Measurements from ENCODE around the gene MACROD2.

MACROD2 gene

DNA sequence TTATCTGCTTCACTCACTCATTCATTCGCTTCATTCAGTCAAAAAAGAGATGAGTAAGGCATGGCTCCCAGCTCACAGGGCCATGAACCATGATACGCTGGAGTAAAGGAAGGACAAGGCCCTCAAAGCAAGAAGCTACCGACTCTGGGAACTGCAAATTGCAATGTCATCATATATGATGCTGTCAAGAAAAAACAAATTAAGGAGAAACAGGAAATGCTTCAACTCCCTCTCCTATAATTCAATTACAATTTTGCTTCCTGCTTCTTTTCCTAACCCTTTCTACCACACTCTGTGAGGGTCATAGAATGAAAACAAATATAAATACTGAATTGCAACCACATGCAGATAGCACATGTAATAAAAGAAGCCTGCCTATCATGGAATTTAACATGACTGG is 1067.8 kb downstream of the MACROD2 start:
- in situ Hi-C loops (cut with HindIII; ENCODE audit: low pct_ligation_motif_present, low pct_unique_long_range_greater_than_20kb, low sequenced_read_pairs) = no loop called here

DNA sequence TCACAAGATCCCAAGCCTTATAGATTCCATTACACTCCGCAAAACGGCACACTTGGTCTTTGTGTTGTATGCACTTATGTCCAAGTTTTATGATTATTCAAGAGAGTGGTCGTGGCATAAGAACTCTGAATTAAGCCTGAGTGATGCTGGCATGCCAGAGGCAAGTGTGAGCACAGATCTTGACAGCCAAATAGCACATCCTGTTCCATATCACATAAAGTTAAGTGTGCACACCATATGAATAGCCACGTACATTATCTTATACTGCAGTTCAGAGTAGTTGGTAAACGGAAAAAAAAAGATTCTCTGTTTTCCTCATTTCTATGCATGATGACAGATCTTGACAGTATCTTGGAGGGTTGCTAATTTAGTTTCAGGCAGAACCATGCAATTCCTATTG is 1069.4 kb downstream of the MACROD2 start:
- no peak for DNase-seq
- in situ Hi-C loops (cut with HindIII; ENCODE audit: low pct_ligation_motif_present, low pct_unique_long_range_greater_than_20kb, low sequenced_read_pairs) = no loop called here

More for the DNA sequence above, 1067.8 kb downstream of the MACROD2 start:
- no peak for DNase-seq

DNA sequence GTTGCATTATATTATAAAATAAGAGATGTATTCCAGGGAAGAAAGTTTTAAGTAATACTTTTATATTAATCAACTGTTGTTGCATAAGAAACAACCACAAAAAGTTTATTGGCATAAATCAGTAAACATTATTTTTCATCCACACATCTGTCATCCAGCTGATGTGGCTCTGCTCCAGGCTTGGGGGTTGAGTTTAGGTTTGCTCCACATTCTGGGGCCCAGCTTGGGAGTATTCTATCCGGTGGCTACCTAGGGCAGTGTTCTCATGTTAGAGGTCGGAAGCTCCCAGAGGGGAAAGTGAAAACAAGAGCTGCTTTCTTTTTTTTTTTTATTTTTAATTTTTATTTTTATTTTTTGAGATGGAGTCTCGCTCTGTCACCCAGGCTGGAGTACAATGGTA is 1070.5 kb downstream of the MACROD2 start:
- no peak for DNase-seq
- in situ Hi-C loops (cut with HindIII; ENCODE audit: low pct_ligation_motif_present, low pct_unique_long_range_greater_than_20kb, low sequenced_read_pairs) = no loop called here

DNA sequence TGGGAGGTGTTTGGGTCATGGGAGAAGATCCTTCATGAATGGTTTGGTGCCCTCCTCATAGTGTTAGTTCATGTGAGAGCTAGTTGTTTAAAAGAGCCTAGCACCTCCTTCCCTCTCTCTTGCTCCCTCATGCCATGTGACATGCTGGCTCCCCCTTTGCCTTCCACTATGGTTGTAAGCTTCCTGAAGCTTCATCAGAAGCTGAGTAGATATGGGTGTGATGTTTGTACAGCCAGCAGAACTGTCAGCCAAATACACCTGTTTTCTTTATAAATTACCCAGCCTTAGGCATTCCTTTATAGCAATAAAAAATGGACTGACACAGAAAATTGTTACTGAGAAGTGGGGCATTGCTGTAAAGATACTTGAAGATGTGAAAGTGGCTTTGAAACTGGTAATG is 1073.2 kb downstream of the MACROD2 start:
- in situ Hi-C loops (cut with HindIII; ENCODE audit: low pct_ligation_motif_present, low pct_unique_long_range_greater_than_20kb, low sequenced_read_pairs) = no loop called here
- DNase-seq = no peak

DNA sequence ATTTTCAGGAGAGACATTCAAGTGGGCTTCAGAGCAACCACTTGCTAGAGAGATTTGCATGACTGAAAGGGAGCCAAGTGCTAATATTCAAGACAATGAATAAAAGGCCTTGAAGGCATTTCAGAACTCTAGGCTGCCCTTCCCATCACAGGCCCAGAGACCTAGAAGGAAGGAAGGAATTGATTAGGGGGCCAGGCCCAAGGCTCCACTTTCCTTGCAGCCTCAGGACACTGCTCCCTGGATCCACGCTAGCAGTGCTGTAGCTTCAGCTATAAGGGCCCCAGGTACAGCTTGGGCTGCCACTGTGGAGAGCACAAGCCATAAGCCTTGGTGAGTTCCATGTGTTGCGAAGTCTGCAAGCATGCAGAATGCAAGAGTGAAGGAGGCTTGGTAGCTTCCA is 1074.0 kb downstream of the MACROD2 start:
- no peak for DNase-seq
- in situ Hi-C loops (cut with HindIII; ENCODE audit: low pct_ligation_motif_present, low pct_unique_long_range_greater_than_20kb, low sequenced_read_pairs) = no loop called here

DNA sequence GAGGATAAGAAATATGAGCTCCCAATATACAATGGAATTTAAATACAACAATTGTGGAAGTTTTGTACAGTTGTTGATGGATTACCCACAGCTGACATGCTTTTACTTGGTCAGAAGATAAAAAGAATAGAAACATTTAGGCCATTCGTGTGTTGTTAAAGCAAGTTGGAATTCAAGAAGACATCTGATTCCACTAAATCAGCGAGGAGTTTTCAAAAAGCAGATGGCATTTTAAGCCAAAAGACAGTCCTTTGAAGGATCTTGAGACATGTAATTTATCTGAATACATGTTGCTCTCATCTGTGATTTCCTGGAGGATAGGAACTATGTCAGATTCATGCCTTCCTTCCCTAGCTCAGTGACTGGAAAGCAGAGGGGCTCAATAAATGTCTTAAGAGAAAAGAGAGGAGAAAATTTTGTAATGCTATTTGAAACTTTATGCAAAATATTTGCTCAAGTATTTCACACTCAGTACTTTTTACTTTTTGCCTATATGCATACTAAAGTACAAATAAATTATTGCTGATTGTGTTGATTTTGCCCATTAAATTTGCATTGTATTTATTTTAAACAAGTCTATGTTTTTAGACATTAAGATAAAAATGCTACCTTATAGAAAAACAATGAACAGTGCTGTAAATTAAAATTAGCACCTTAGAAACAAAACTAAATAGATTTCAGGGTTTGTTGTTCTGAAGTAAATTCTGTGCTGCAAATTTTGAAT is 1075.9 kb downstream of the MACROD2 start:
- DNase-seq = no peak
- in situ Hi-C loops (cut with HindIII; ENCODE audit: low pct_ligation_motif_present, low pct_unique_long_range_greater_than_20kb, low sequenced_read_pairs) = no loop called here

DNA sequence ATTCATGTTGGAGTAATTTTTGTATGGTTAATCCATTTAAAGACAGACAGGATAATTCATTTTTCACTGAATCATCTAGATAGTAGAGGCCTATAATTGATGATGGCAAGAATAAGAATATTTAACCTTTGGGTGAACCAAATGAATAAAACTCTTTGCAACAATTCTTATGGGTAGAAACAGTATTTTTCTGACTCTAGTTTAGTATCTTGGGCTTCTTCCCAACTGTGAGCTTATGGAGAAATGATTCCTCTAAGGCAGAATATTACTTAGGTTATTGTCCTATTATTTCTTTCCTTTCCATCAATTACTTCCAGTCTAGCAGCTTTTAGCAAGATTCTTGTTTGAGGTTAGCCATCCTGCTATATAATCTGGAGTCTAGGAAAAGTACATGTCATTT is 1077.0 kb downstream of the MACROD2 start:
- no peak for DNase-seq
- in situ Hi-C loops (cut with HindIII; ENCODE audit: low pct_ligation_motif_present, low pct_unique_long_range_greater_than_20kb, low sequenced_read_pairs) = no loop called here

DNA sequence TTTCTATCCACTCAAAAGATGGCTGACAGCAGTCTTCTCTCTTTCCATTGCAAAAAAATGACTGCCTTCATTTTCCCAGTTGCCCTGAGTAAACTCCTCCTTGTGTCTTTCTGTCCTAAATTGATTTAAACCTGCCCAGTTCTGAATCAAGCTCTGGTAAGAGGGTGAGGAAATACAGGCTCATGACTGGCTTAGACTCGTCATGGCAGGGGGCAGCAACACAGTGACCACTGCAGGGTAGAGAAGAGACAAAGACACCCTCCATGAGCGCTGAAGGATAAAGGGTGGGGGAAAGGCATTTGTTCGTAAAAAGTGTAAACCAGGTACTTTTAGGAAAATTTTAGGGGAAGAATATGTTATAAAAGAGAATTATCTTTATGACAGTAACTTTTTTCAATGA is 1080.3 kb downstream of the MACROD2 start:
- DNase-seq = no peak
- in situ Hi-C loops (cut with HindIII; ENCODE audit: low pct_ligation_motif_present, low pct_unique_long_range_greater_than_20kb, low sequenced_read_pairs) = no loop called here

DNA sequence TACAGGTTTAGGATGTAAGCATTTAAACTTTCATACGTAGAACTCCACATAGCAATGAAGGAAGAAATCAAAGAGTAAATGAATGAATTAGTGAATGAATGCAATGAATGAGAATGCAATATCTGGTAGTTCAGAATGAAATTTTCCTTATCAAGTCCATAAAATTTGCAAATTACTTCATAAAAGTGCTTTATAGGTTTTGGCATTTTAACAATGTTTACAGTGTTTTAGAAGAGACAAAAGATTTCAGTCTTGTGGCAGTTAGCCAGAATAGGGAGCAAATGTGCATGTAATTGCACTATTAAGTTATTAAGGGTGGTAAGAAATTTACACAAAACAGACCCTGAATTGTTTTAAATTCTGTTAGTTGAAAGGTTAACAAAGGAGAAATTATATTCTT is 1081.5 kb downstream of the MACROD2 start:
- DNase-seq = no peak
- in situ Hi-C loops (cut with HindIII; ENCODE audit: low pct_ligation_motif_present, low pct_unique_long_range_greater_than_20kb, low sequenced_read_pairs) = no loop called here

DNA sequence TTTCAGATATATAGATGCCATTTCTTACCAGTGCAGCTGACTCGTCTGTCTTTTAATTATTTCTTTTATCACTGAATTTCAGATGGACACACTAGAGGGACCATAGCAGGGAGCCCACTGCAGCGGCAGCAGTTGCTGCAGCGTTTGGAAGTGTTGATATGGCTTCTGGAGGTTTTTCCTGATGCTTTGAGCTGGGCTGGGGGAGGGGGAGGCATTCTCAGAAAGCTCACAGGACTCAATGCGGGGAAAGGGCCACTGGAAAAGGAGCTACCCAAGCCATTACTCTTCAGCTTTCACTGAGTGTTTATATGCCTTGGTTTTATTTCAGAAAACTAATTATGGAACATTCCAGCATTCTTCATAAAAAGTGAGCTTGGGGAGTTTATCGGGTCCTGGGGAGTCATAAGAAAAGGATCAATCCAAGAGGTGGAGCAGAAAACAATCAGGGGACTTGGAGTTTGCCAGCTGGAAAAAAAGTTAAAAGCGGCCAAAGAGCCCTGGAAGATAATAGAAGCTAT is 1082.5 kb downstream of the MACROD2 start:
- in situ Hi-C loops (cut with HindIII; ENCODE audit: low pct_ligation_motif_present, low pct_unique_long_range_greater_than_20kb, low sequenced_read_pairs) = no loop called here
- no peak for DNase-seq

DNA sequence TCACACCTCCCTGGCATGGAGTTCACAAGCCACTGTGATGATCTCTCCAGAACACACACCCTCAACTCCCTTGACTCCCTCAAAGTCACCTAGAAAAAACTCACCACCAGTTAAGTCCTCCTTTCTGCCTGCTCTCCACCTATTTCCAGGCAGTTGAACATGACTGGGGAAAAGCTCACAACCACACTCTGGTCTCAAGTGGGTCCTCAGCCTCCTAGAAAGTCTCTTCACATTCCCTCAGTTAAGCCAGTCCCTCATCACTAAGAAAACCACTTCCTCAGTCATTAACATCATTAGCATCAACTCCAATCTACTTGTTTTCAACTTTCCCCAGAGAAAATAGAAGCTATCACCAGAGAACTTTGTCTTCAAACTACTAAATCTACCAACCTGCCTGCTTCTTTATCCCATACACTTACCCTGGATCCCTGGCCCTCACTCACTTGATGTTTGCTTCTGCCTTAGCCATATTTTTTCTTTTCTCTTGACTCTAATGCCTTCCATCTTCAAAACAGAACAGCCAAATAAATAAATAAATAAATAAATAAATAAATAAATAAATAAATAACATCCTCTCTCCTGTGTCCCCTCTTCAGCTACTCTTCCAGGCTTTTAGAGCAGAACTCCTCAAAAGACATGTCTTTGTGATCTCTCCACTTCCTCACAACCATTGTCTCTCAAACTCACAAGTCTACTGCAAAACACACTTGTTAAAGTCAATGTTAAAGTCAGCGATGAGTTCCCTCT is 1084.5 kb downstream of the MACROD2 start:
- DNase-seq = no peak
- in situ Hi-C loops (cut with HindIII; ENCODE audit: low pct_ligation_motif_present, low pct_unique_long_range_greater_than_20kb, low sequenced_read_pairs) = no loop called here

DNA sequence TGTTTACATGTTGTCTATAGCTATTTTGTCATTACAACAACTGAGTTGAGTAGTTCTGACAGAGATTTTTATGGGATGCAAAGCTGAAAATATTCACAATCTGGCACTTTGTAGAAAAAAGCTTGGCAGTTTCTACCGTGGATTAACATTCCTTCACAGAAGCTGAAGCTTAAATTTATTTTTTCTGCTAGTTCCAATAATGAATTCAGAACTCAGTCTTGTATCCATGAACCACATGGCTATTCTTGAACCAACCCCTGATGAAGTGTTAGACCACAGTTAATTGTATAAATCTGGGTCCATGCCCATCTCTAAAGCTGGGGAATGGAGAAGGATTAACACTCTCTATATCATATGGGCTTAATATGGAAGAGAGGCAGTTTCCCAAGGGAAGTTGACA is 1085.9 kb downstream of the MACROD2 start:
- no peak for DNase-seq
- in situ Hi-C loops (cut with HindIII; ENCODE audit: low pct_ligation_motif_present, low pct_unique_long_range_greater_than_20kb, low sequenced_read_pairs) = no loop called here

DNA sequence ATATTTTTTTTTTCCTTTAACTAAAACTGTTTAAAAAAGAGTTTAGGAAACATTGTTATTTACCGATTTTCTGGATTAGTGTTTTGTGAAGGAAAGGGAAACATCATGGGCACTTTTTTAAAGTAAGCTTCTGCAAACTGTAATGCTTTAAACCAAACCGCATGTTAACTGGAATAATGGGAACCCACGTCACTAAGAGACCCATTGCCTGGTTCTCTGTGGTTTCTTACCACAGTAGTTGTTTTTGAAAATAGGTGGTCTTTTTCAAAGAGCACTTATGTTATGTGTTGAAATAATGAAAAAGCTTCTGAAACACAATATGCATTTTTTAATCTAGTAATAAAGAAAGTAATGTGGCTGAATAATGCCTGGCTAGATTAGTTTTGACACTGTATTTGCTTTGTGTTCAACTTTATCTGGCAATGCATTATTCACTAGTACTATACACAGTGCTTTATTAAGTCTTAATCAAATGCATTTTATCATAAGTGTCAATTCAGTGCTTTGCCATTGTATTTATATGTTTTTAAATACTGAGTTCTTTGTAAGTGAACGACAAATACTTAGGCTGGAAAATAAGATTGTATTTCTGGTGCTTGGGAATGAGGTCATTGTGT is 1096.2 kb downstream of the MACROD2 start:
- in situ Hi-C loops (cut with HindIII; ENCODE audit: low pct_ligation_motif_present, low pct_unique_long_range_greater_than_20kb, low sequenced_read_pairs) = no loop called here

DNA sequence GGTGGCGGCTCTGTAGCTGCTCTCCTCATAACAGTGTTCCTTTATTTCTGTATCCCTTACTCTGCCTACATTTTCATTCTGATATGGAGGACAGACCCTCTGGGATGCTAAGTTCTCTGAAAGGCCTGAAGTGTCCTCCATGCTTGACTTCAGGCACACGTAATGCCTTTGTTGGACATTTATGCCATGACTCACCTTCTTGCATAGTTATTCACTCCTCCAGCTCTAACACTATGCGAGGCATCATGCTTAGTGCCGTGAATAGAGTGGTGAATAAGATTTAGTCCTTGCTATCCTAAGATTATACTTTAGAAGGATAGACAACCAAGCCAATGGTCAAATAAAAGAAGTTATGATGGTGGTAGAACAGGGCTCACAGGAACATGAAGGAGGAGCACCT is 1103.0 kb downstream of the MACROD2 start:
- in situ Hi-C loops (cut with HindIII; ENCODE audit: low pct_ligation_motif_present, low pct_unique_long_range_greater_than_20kb, low sequenced_read_pairs) = no loop called here
- DNase-seq = no peak

More for the DNA sequence above, 1096.2 kb downstream of the MACROD2 start:
- no peak for DNase-seq

DNA sequence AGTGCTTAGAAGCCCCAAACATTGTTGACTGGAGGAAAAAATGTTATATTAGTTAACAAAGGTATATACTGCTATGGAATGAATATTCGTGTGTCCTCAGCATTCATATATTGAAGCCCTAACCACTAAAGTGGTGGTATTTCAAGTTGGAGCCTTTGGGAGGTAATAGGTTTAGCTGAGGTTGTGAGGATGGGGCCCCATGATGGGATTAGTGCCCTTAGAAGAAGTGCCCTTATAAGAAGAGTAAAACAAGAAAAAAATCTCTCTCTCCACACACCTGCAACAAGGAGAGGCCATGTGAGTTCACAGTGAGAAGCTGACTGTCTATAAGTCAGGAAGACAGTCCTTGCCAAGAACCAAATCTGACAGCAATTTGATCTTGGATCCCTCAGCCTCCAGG is 1103.8 kb downstream of the MACROD2 start:
- no peak for DNase-seq
- in situ Hi-C loops (cut with HindIII; ENCODE audit: low pct_ligation_motif_present, low pct_unique_long_range_greater_than_20kb, low sequenced_read_pairs) = no loop called here

DNA sequence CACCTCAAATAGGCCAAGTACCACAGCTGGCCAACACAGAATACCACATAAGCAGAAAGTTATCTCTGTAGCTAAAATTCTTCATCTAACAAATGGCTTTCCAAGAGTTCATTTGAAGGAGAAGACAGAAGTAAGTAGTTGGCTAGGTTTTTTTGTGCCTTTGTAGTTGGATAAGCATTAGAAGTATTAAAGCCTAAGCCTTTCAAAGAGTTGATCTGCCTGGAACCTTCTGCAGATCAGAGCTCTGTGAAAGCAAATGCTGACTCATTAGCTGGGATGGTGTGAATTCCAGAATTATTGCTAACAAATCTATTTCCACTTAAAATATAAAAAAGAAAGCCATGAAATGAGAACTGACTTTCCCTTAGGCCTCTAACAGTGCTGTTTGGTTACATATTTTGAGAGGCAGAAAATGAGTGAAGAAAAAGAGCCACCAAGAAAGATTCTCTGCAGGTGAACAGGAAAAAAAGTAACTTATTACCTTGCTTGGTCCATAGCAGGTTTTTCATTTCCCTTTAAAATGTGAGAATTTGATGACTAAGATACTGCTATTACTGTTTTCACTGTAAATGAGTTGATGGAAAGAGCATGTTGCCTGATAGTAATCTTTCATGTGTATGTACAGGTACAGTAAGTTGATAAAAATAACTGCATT is 1105.3 kb downstream of the MACROD2 start:
- no peak for DNase-seq
- in situ Hi-C loops (cut with HindIII; ENCODE audit: low pct_ligation_motif_present, low pct_unique_long_range_greater_than_20kb, low sequenced_read_pairs) = no loop called here

DNA sequence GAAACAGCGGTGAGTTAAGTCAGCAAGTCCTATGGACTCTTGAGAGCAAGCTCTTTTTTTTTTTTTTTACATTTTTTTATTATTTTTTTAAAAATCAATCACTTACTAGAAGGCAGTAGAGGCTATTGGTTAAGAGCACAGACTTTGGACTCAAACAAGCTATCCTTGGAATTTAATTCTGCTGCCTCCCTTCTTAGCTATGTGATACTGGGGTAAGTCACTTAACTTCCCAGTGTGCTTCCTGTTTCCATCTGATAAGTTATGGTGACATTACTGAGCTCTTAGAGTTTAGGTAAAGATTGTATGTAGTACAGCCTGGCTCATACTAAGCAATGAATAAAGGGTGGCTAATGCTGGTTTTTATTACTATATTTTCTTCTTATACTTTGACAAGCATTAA is 1112.6 kb downstream of the MACROD2 start:
- no peak for DNase-seq
- in situ Hi-C loops (cut with HindIII; ENCODE audit: low pct_ligation_motif_present, low pct_unique_long_range_greater_than_20kb, low sequenced_read_pairs) = no loop called here

DNA sequence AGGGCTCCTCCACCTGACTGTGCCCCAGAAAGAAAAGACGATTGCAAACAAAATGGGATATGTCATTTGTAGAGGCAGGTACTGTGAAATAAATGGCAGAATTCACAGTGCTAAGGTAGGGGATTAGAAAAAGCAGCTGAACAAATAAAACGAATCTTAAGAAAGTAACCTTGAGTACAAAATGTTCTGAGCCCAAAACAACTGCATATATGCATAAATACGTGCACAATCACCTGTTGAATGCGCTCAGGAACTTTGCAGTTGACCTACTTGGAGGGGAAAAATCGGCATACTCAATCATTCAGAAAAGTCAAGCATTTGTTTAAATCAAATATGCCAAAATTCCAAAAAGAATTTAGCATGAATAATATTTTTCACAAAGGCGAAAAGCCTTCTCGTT is 1114.2 kb downstream of the MACROD2 start:
- in situ Hi-C loops (cut with HindIII; ENCODE audit: low pct_ligation_motif_present, low pct_unique_long_range_greater_than_20kb, low sequenced_read_pairs) = no loop called here
- no peak for DNase-seq

DNA sequence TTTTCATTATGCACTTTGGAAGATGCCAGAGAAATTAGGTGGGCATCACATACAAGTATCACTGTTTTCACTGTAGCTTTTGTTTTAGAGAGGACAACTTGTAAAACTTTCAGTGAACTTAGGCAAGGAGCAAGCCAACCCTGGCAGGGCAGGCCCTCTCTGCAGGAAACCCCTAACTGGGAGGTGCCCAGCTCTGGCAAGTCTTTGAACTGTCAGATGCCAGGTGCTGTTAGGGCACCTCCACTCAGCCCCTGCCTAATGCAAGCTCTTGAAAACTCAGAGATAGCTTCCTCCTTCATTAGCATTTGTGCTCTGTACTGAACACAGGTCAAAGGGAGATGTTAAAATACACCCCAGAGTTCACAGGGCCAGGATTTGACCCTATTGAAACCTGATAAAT is 1116.3 kb downstream of the MACROD2 start:
- DNase-seq = no peak
- in situ Hi-C loops (cut with HindIII; ENCODE audit: low pct_ligation_motif_present, low pct_unique_long_range_greater_than_20kb, low sequenced_read_pairs) = no loop called here

Measured in ACHN (cell line).